Endothelial cell of umbilical vein (primary cell): ENCODE measurements around the gene OR2F2. TPM values are rescaled to one million over a fixed set of nuclear protein-coding genes. Genes with fewer than 3 reads are reported as not detected.

Experiments used
- BruUV-seq: library from RNA; stranded (reverse); fragments of 400-500 nt; replicated peaks from 2 replicates; lab custom pipeline; 2021; lab: Mats Ljungman, UMichigan
- CTCF ChIA-PET: fragments of 300-600, 350-600 bp; sonication (Branson Sonifier 250); formaldehyde crosslinking; loops from one replicate; lab custom pipeline; 2021; ENCODE audit warnings: antibody characterized with exemption, inconsistent platforms; lab: Charles Lee
- POLR2A ChIA-PET: fragments of 300-600, 350-600 bp; sonication (Branson Sonifier 250); formaldehyde crosslinking; loops from one replicate; lab custom pipeline; 2021; ENCODE audit warnings: antibody characterized with exemption, inconsistent platforms; lab: Charles Lee
- DNase-seq: peaks from one replicate; pipeline ENCODE4 v3.0.0-alpha.2; 2011; ENCODE audit warnings: low read depth, low spot score
- FAIRE-seq: peaks from 2 replicates; lab custom pipeline; 2011; peaks lifted over from hg19 to GRCh38; lab: Jason Lieb, UNC
- H2AFZ ChIP-seq: 2 replicates; pipeline ENCODE4 v1.6.0; 2012; ENCODE audit warnings: low read depth, low read length, control low read depth, inconsistent platforms
- H3K27ac ChIP-seq: 2 replicates; pipeline ENCODE4 v1.5.1; 2011; ENCODE audit warnings: low read depth, mild to moderate bottlenecking, control low read depth, low read length, moderate library complexity; ENCODE audit not compliant: insufficient read depth
- H3K27me3 ChIP-seq, 2 experiments: 2 replicates each; pipeline versions ENCODE4 v1.6.0 to v1.6.1; 2011; ENCODE audit warnings: low read length in 2 of 2, mixed read lengths in 1 of 2; ENCODE audit not compliant: control insufficient read depth in 2 of 2, insufficient read depth in 2 of 2
- H3K36me3 ChIP-seq, 2 experiments: 2 replicates in 1 of 2; 3 replicates in 1 of 2; pipeline ENCODE4 v1.5.1; 2011; ENCODE audit warnings: low read length in 2 of 2, mild to moderate bottlenecking in 1 of 2, moderate library complexity in 1 of 2; ENCODE audit not compliant: control insufficient read depth in 2 of 2, insufficient read depth in 2 of 2; ENCODE audit errors: extremely low read depth in 1 of 2
- H3K4me1 ChIP-seq: 3 replicates; pipeline ENCODE4 v1.5.1; 2011; ENCODE audit warnings: mild to moderate bottlenecking, low read length; ENCODE audit not compliant: control insufficient read depth, insufficient read depth; ENCODE audit errors: extremely low read depth
- H3K4me2 ChIP-seq: 2 replicates; pipeline ENCODE4 v1.6.1; 2011; ENCODE audit warnings: low read length, control low read depth, mixed read lengths; ENCODE audit not compliant: insufficient read depth
- H3K4me3 ChIP-seq, 3 experiments: fragments of 200-600 bp in 1 of 3; sonication (generic), shearing (Covaris generic) in 1 of 3; replicated peaks in 1 of 3; 2 replicates each; pipeline ENCODE4 v1.5.1; 2011 to 2016; ENCODE audit warnings: control low read depth in 3 of 3, low read length in 3 of 3, mild to moderate bottlenecking in 2 of 3, inconsistent platforms in 1 of 3, low read depth in 1 of 3, moderate library complexity in 1 of 3; ENCODE audit not compliant: insufficient read depth in 1 of 3
- H3K79me2 ChIP-seq: 2 replicates; pipeline ENCODE4 v1.6.0; 2012; ENCODE audit warnings: low read length, inconsistent platforms; ENCODE audit not compliant: control insufficient read depth, insufficient read depth
- H3K9ac ChIP-seq: replicated peaks from 2 replicates; pipeline ENCODE3; 2011; ENCODE audit warnings: low read length, control low read depth; ENCODE audit not compliant: insufficient read depth; ENCODE audit errors: extremely low read depth
- H3K9me1 ChIP-seq: replicated peaks from 3 replicates; pipeline ENCODE4 v1.6.0; 2011; ENCODE audit warnings: mild to moderate bottlenecking, low read length; ENCODE audit not compliant: control insufficient read depth, insufficient read depth; ENCODE audit errors: extremely low read depth
- H3K9me3 ChIP-seq: replicated peaks from 2 replicates; pipeline ENCODE4 v1.5.1; 2012; ENCODE audit warnings: low read length, inconsistent platforms; ENCODE audit not compliant: control insufficient read depth, insufficient read depth
- H4K20me1 ChIP-seq: replicated peaks from 2 replicates; pipeline ENCODE3; 2011; ENCODE audit warnings: mild to moderate bottlenecking, low read length; ENCODE audit not compliant: control insufficient read depth, insufficient read depth; ENCODE audit errors: extremely low read depth
- EZH2 ChIP-seq: IDR thresholded peaks from 2 replicates; pipeline ENCODE4 v1.6.1; 2012; ENCODE audit warnings: borderline replicate concordance, low read depth, mild to moderate bottlenecking, moderate library complexity, low read length, inconsistent platforms; ENCODE audit not compliant: severe bottlenecking
- FOS ChIP-seq: IDR thresholded peaks from 2 replicates; pipeline ENCODE4 v1.6.1; 2011; ENCODE audit warnings: mild to moderate bottlenecking, low read length, moderate library complexity, borderline replicate concordance; ENCODE audit not compliant: insufficient read depth
- GATA2 ChIP-seq: IDR thresholded peaks from 2 replicates; pipeline ENCODE4 v1.7.0; 2011; ENCODE audit warnings: low read depth, mild to moderate bottlenecking, moderate library complexity, mixed read lengths, low read length; ENCODE audit not compliant: insufficient read length, insufficient read depth
- JUN ChIP-seq: IDR thresholded peaks from 2 replicates; pipeline ENCODE4 v1.6.1; 2011; ENCODE audit warnings: borderline replicate concordance, low read depth; ENCODE audit not compliant: insufficient read length, insufficient read depth
- MYC ChIP-seq: IDR thresholded peaks from one replicate; pipeline ENCODE4 v1.6.1; 2011; ENCODE audit warnings: mild to moderate bottlenecking, low read depth, low read length
- POLR2A ChIP-seq: IDR thresholded peaks from 2 replicates; pipeline ENCODE4 v1.6.1; 2012; ENCODE audit warnings: low read depth, mild to moderate bottlenecking, control low read depth, low read length
- POLR2AphosphoS5 ChIP-seq: IDR thresholded peaks from 2 replicates; pipeline ENCODE4 v1.6.1; 2012; ENCODE audit warnings: low read depth, mild to moderate bottlenecking, control low read depth, low read length, moderate library complexity; ENCODE audit not compliant: insufficient read depth
- dilution Hi-C: fragments of 300-500 bp; cut with MboI; formaldehyde crosslinking; loops from one replicate; pipeline ENCODE4 v1.15.0; 2019; ENCODE audit warnings: low sequenced_read_pairs; ENCODE audit not compliant: extremely low pct_ligation_motif_present
- intact Hi-C: fragments of 100-400 bp; cut with micrococcal nuclease; formaldehyde crosslinking; loops from one replicate; pipeline ENCODE4 v1.10.0; 2022
- polyA plus RNA-seq, 4 experiments: library from polyadenylated mRNA; depleted of rRNA in 3 of 4; stranded (reverse) in 3 of 4; unstranded in 1 of 4; fragments of >200 nt; gene quantifications; 2 replicates each; pipeline versions ENCODE4 v1.2.1 to v1.2.3, GENCODE V29; 2011 to 2012; ENCODE audit warnings: missing spikeins in 1 of 4
- total RNA-seq: library from RNA; stranded (reverse); gene quantifications from 2 replicates; pipeline ENCODE4 v1.2.3, GENCODE V29; 2021
- TF ChIP-seq, protein P1 (sequence below), 2 donors: IDR thresholded peaks; 1 replicate in 1 of 2; 2 replicates in 1 of 2; pipeline ENCODE4 v1.5.1; 2011; ENCODE audit warnings: low read length in 2 of 2, mild to moderate bottlenecking in 2 of 2, moderate library complexity in 2 of 2, control low read depth in 1 of 2, inconsistent platforms in 1 of 2, low read depth in 1 of 2; ENCODE audit not compliant: insufficient read depth in 1 of 2; ENCODE audit errors: extremely low read depth in 1 of 2
- TF ChIP-seq, protein P2 (sequence below): IDR thresholded peaks from 2 replicates; pipeline ENCODE4 v1.6.1; 2011; ENCODE audit not compliant: insufficient read depth, insufficient read length

OR2F2 gene
- total and polyA plus RNA-seq, 2 donors (not counting 3 experiments of a cell fraction or from before 2014, with no cell fraction given), result not detected

- H3K9me1 ChIP-seq, result peaks cover 2% of the 10 kb centered on the region
- H3K9me3 ChIP-seq, result no peaks in the 10 kb centered on the region
- intact Hi-C loops (no loop called here), dilution Hi-C loops (no loop called here)
- H3K27me3 ChIP-seq, result peaks cover 0 to 2% of the 10 kb centered on the region in 2 experiments
- no TSS peak for BruUV-seq
- H4K20me1 ChIP-seq, result no peaks in the 10 kb centered on the region
- POLR2A ChIA-PET, result no interaction called here
- no peaks in the 10 kb centered on the region for H3K36me3 ChIP-seq
- no peak overlapping the region for H3K9ac ChIP-seq
- CTCF ChIA-PET, result no interaction called here
- H3K4me3 ChIP-seq, result no peak overlapping the region
- TF ChIP-seq, protein P1, sequence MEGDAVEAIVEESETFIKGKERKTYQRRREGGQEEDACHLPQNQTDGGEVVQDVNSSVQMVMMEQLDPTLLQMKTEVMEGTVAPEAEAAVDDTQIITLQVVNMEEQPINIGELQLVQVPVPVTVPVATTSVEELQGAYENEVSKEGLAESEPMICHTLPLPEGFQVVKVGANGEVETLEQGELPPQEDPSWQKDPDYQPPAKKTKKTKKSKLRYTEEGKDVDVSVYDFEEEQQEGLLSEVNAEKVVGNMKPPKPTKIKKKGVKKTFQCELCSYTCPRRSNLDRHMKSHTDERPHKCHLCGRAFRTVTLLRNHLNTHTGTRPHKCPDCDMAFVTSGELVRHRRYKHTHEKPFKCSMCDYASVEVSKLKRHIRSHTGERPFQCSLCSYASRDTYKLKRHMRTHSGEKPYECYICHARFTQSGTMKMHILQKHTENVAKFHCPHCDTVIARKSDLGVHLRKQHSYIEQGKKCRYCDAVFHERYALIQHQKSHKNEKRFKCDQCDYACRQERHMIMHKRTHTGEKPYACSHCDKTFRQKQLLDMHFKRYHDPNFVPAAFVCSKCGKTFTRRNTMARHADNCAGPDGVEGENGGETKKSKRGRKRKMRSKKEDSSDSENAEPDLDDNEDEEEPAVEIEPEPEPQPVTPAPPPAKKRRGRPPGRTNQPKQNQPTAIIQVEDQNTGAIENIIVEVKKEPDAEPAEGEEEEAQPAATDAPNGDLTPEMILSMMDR (IDR thresholded peaks at IDR 0.05; ENCODE audit: extremely low read depth in 1 of 2, insufficient read depth in 1 of 2, low read depth in 1 of 2, low read length in 2 of 2), result no peak
- TF ChIP-seq MYC, result no peak
- no peak for TF ChIP-seq POLR2A
- TF ChIP-seq JUN, result no peak
- no peak overlapping the region for H3K27ac ChIP-seq
- DNase-seq (no peak), FAIRE-seq (no peak)
- no peak overlapping the region for H3K4me2 ChIP-seq
- H3K79me2 ChIP-seq, result no peaks in the 10 kb centered on the region
- H2AFZ ChIP-seq, result no peak overlapping the region
- H3K4me1 ChIP-seq, result no peaks in the 10 kb centered on the region
These were observed 13.7 kb downstream of the OR2F2 start for GRCh38 chr7:143948733-143949132.

- Histone ChIP-seq H2AFZ (no peak overlapping the region), H3K4me1 (no peaks in the 10 kb centered on the region), H3K27ac (no peak overlapping the region), H3K9ac (no peak overlapping the region), H3K79me2 (no peaks in the 10 kb centered on the region), H3K9me1 (peaks cover 2% of the 10 kb centered on the region), H3K4me2 (no peak overlapping the region), H4K20me1 (no peaks in the 10 kb centered on the region), H3K9me3 (no peaks in the 10 kb centered on the region), H3K4me3 (no peak overlapping the region), H3K36me3 (no peaks in the 10 kb centered on the region), H3K27me3 (peaks cover 5 to 8% of the 10 kb centered on the region in 2 experiments)
- POLR2A ChIA-PET, result no interaction called here
- dilution Hi-C loops, result no loop called here
- TF ChIP-seq POLR2AphosphoS5, result no peak
- TF ChIP-seq GATA2, result no peak
- TF ChIP-seq FOS, result no peak
- TF ChIP-seq, protein P1 (IDR thresholded peaks at IDR 0.05; ENCODE audit: extremely low read depth in 1 of 2, insufficient read depth in 1 of 2, low read depth in 1 of 2, low read length in 2 of 2), result no peak
- TF ChIP-seq, protein P2, sequence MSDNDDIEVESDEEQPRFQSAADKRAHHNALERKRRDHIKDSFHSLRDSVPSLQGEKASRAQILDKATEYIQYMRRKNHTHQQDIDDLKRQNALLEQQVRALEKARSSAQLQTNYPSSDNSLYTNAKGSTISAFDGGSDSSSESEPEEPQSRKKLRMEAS, result no peak
- TF ChIP-seq EZH2, result no peak
- TF ChIP-seq POLR2A, result no peak
- TF ChIP-seq JUN, result no peak
- no peak for TF ChIP-seq MYC
- no TSS peak for BruUV-seq
- FAIRE-seq, result no peak
- intact Hi-C loops, result no loop called here
- no peak for DNase-seq
- CTCF ChIA-PET, result no interaction called here
These were observed 18.4 kb downstream of the OR2F2 start for GRCh38 chr7:143953421-143953820.
